Esophagus squamous epithelium (tissue), 4 donors: ENCODE results near the gene FEZ2.

Source experiments
- CTCF ChIP-seq, 6 experiments: fragments of 450-650 bp in 4 of 6; fragments of 200-600 bp in 2 of 6; sonication (generic) in 2 of 6; IDR thresholded peaks; one replicate each; pipeline ENCODE4 v1.5.1; 2016 to 2019; ENCODE audit warnings: antibody characterized with exemption in 6 of 6, mild to moderate bottlenecking in 4 of 6, moderate library complexity in 4 of 6
- POLR2A ChIP-seq, 4 donors: fragments of 450-650 bp; IDR thresholded peaks; one replicate each; pipeline ENCODE4 v1.6.1; 2017; ENCODE audit warnings: antibody characterized with exemption in 4 of 4, mild to moderate bottlenecking in 4 of 4, moderate library complexity in 3 of 4

- TF ChIP-seq CTCF (IDR thresholded peaks at IDR 0.05) = no peak
- no peak for TF ChIP-seq POLR2A (IDR thresholded peaks at IDR 0.05)
Observed at GRCh38 chr2:36528274-36528673, 69.7 kb downstream of the FEZ2 start.
